ENCODE results near the gene SERINC5. TPM values are rescaled to one million over a fixed set of nuclear protein-coding genes. Genes with fewer than 3 reads are reported as not detected.

SERINC5 gene
- total RNA-seq, 1 donor from 2014 or later, result 57.3 TPM

DNA sequence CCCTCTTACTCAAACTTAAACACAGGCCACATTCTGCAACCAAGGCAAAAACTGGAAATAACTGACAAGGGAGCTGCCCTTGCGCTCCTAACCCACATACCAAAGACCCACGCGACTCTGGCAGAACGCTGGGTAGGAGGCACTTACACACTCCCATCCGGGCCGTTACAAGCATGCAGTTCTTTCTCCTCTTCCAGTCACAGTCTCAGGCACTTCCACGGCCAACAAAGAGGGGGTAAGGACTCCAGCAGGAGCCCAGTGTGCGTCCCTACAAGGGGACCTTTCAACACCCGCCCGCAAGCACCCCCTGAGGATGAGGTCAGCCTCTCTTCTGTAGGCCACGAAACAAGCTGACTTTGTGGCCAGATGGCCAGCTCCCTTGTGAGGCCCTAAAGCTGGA lies 57.4 kb downstream of the SERINC5 start:
- Histone ChIP-seq H3K4me3 (ENCODE audit: insufficient read depth, low read depth, low read length) (no peak overlapping the region), H3K4me1 (ENCODE audit: insufficient read depth, low read length) (peaks cover 4% of the 10 kb centered on the region), H3K4me2 (ENCODE audit: low read length) (no peak overlapping the region), H3K9ac (ENCODE audit: low read length) (no peak overlapping the region), H3K9me3 (ENCODE audit: insufficient read depth, low read depth, low read length) (no peaks in the 10 kb centered on the region), H3K79me2 (ENCODE audit: insufficient read depth, low read length) (peaks cover 38% of the 10 kb centered on the region), H3K27me3 (ENCODE audit: insufficient read depth, low read length) (no peaks in the 10 kb centered on the region), H4K20me1 (ENCODE audit: insufficient read depth, low read length) (peaks cover 4% of the 10 kb centered on the region), H2AFZ (ENCODE audit: low read depth, low read length) (no peak overlapping the region), H3K36me3 (ENCODE audit: insufficient read depth, low read length) (no peaks in the 10 kb centered on the region), H3K27ac (ENCODE audit: low read depth, low read length) (no peak overlapping the region)
- H3K27me3 Mint-ChIP-seq (ENCODE audit: low read depth, unreplicated experiment), result no peaks in the 10 kb centered on the region
- peak overlapping the region; percentile 63 for H3K4me3 Mint-ChIP-seq (ENCODE audit: unreplicated experiment)
- no peaks in the 10 kb centered on the region for H3K9me3 Mint-ChIP-seq (ENCODE audit: unreplicated experiment)
- TF ChIP-seq EZH2 (IDR thresholded peaks at IDR 0.05; ENCODE audit: insufficient read depth, low read length), result no peak
- TF ChIP-seq, protein P1, sequence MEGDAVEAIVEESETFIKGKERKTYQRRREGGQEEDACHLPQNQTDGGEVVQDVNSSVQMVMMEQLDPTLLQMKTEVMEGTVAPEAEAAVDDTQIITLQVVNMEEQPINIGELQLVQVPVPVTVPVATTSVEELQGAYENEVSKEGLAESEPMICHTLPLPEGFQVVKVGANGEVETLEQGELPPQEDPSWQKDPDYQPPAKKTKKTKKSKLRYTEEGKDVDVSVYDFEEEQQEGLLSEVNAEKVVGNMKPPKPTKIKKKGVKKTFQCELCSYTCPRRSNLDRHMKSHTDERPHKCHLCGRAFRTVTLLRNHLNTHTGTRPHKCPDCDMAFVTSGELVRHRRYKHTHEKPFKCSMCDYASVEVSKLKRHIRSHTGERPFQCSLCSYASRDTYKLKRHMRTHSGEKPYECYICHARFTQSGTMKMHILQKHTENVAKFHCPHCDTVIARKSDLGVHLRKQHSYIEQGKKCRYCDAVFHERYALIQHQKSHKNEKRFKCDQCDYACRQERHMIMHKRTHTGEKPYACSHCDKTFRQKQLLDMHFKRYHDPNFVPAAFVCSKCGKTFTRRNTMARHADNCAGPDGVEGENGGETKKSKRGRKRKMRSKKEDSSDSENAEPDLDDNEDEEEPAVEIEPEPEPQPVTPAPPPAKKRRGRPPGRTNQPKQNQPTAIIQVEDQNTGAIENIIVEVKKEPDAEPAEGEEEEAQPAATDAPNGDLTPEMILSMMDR (IDR thresholded peaks at IDR 0.05; ENCODE audit: insufficient read depth, low read depth, low read length), result no peak
- H3K4me1 Mint-ChIP-seq (ENCODE audit: low read depth, unreplicated experiment), result peaks cover 38% of the 10 kb centered on the region
- peaks cover 14% of the 10 kb centered on the region for H3K36me3 Mint-ChIP-seq (ENCODE audit: low read depth, unreplicated experiment)
- peak overlapping the region; percentile 93 for H3K27ac Mint-ChIP-seq (ENCODE audit: unreplicated experiment)
- DNase-seq (ENCODE audit: low read depth) (no peak), FAIRE-seq (no peak)

DNA sequence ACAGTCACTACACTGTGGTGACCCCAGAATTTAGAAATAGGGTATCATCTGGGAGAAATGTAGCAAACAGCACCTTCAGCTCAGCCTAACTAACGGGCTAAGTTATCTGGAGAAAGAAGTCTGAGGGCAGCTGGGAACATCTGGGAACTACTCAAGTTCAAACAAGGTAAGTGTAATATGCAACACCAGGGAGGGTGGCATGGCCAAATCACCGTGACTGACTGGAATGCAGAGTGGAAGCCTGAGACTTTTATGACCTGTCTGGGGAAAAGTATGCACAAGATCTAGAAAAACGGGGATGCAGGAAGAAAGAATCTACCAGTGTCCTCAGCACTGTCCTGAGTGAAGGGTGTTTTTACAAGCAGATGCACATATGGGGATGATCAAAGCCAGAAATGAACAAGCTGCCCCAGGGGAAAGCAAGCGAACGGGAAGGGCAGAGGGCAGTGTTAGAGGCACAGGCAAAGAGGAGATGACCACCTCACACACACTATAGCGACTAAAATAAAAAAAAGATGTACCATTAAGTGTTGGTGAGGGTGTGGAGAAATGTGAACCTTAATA lies 59.9 kb downstream of the SERINC5 start:
- no peak overlapping the region for H3K27ac ChIP-seq (ENCODE audit: low read depth, low read length)
- Mint-ChIP-seq H3K36me3 (ENCODE audit: low read depth, unreplicated experiment) (peaks cover 4% of the 10 kb centered on the region), H3K4me3 (ENCODE audit: unreplicated experiment) (no peak overlapping the region), H3K4me1 (ENCODE audit: low read depth, unreplicated experiment) (peaks cover 57% of the 10 kb centered on the region), H3K9me3 (ENCODE audit: unreplicated experiment) (no peaks in the 10 kb centered on the region), H3K27ac (ENCODE audit: unreplicated experiment) (peak overlapping the region; percentile 27), H3K27me3 (ENCODE audit: low read depth, unreplicated experiment) (no peaks in the 10 kb centered on the region)
- no peak for DNase-seq (ENCODE audit: low read depth)
- no peak overlapping the region for H2AFZ ChIP-seq (ENCODE audit: low read depth, low read length)
- no peak for TF ChIP-seq EZH2 (IDR thresholded peaks at IDR 0.05; ENCODE audit: insufficient read depth, low read length)
- TF ChIP-seq, protein P1 (IDR thresholded peaks at IDR 0.05; ENCODE audit: insufficient read depth, low read depth, low read length), result no peak
- peaks cover 9% of the 10 kb centered on the region for H4K20me1 ChIP-seq (ENCODE audit: insufficient read depth, low read length)
- no peak for FAIRE-seq
- no peaks in the 10 kb centered on the region for H3K27me3 ChIP-seq (ENCODE audit: insufficient read depth, low read length)
- H3K9me3 ChIP-seq (ENCODE audit: insufficient read depth, low read depth, low read length), result no peaks in the 10 kb centered on the region
- no peak overlapping the region for H3K9ac ChIP-seq (ENCODE audit: low read length)
- no peaks in the 10 kb centered on the region for H3K36me3 ChIP-seq (ENCODE audit: insufficient read depth, low read length)
- H3K4me1 ChIP-seq (ENCODE audit: insufficient read depth, low read length), result peaks cover 17% of the 10 kb centered on the region
- H3K4me3 ChIP-seq (ENCODE audit: insufficient read depth, low read depth, low read length), result no peak overlapping the region
- H3K4me2 ChIP-seq (ENCODE audit: low read length), result no peak overlapping the region
- peaks cover 40% of the 10 kb centered on the region for H3K79me2 ChIP-seq (ENCODE audit: insufficient read depth, low read length)

DNA sequence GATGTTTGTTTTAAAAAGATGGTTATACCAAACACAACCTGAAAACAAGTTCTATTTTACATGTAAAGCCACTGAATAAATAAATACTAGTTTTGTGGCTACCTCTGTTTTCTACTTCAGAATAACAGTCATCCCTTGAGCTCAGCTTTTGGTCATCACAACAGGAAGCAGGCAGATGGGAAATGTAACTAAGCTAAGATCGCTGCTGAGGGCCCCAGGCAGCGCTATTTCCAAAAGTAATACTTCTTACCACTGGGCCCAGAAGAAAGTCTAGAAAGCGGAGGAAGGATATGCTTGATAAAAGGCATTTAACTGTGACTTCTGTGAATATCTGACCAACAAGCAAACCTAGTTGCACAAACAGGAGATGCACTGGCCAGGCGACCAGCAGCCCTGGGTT lies 61.4 kb downstream of the SERINC5 start:
- peaks cover 4% of the 10 kb centered on the region for H3K36me3 Mint-ChIP-seq (ENCODE audit: low read depth, unreplicated experiment)
- DNase-seq (ENCODE audit: low read depth) (no peak), FAIRE-seq (no peak)
- no peak overlapping the region for H3K27ac Mint-ChIP-seq (ENCODE audit: unreplicated experiment)
- H3K9me3 ChIP-seq (ENCODE audit: insufficient read depth, low read depth, low read length), result no peaks in the 10 kb centered on the region
- H3K4me1 Mint-ChIP-seq (ENCODE audit: low read depth, unreplicated experiment), result peaks cover 61% of the 10 kb centered on the region
- no peak overlapping the region for H3K4me3 Mint-ChIP-seq (ENCODE audit: unreplicated experiment)
- H3K27me3 ChIP-seq (ENCODE audit: insufficient read depth, low read length), result no peaks in the 10 kb centered on the region
- no peak overlapping the region for H3K9ac ChIP-seq (ENCODE audit: low read length)
- H4K20me1 ChIP-seq (ENCODE audit: insufficient read depth, low read length), result peaks cover 9% of the 10 kb centered on the region
- no peak overlapping the region for H3K4me2 ChIP-seq (ENCODE audit: low read length)
- no peaks in the 10 kb centered on the region for H3K9me3 Mint-ChIP-seq (ENCODE audit: unreplicated experiment)
- no peak for TF ChIP-seq EZH2 (IDR thresholded peaks at IDR 0.05; ENCODE audit: insufficient read depth, low read length)
- TF ChIP-seq, protein P1 (IDR thresholded peaks at IDR 0.05; ENCODE audit: insufficient read depth, low read depth, low read length), result no peak
- H3K27ac ChIP-seq (ENCODE audit: low read depth, low read length), result no peak overlapping the region
- no peak overlapping the region for H2AFZ ChIP-seq (ENCODE audit: low read depth, low read length)
- peaks cover 17% of the 10 kb centered on the region for H3K4me1 ChIP-seq (ENCODE audit: insufficient read depth, low read length)
- no peaks in the 10 kb centered on the region for H3K27me3 Mint-ChIP-seq (ENCODE audit: low read depth, unreplicated experiment)
- peaks cover 49% of the 10 kb centered on the region for H3K79me2 ChIP-seq (ENCODE audit: insufficient read depth, low read length)
- H3K4me3 ChIP-seq (ENCODE audit: insufficient read depth, low read depth, low read length), result no peak overlapping the region
- no peaks in the 10 kb centered on the region for H3K36me3 ChIP-seq (ENCODE audit: insufficient read depth, low read length)

Measured in astrocyte (in vitro differentiated cells and primary cell).